Measurements from ENCODE around the gene TRAK1. TPM values are rescaled to one million over a fixed set of nuclear protein-coding genes. Genes with fewer than 3 reads are reported as not detected.

Gene TRAK1
- total RNA-seq, 2 donors from 2014 or later = 17.4 to 23.8 TPM

DNA sequence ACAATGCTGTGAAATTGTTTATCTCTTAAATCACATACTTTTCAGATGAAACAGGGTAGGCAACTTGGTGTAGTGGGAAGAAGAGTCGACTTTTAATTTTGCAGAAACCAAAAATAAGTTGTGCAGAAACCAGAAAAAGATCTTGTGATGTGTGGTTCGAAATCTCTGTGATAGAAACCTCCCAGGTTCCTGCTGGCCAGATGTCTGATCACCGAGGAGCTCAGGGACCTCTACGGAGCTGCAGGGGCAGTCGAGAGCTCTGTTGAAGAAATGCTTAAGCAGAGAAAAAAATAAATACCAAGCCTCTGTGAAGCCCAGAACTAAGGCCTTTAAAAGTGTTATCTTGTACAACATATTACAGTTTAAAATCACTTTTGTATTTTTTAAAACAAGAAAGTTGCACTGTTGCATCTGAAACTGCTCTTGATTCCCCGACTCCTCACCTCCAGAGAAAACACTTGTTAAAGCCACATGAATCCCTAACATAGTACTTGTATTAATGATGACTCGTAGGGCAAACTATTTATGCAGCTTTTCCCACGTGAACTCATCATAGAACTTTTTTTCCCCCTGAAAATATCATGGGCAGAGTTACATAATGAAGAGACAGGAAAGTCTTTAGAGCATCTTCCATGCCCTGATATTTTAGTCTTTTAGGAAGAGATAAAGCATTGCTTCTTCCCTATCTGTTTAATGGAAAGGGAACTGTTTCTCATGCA lies 123.6 kb downstream of the TRAK1 start:
- Mint-ChIP-seq H3K36me3 (ENCODE audit: low read depth) (peaks cover 49% of the 10 kb centered on the region), H3K4me1 (peaks cover 7% of the 10 kb centered on the region), H3K27me3 (no peaks in the 10 kb centered on the region), H3K4me3 (no peak overlapping the region), H3K9me3 (no peaks in the 10 kb centered on the region), H3K27ac (peak overlapping the region; percentile 47)
- ATAC-seq (replicated peaks) = no peak

DNA sequence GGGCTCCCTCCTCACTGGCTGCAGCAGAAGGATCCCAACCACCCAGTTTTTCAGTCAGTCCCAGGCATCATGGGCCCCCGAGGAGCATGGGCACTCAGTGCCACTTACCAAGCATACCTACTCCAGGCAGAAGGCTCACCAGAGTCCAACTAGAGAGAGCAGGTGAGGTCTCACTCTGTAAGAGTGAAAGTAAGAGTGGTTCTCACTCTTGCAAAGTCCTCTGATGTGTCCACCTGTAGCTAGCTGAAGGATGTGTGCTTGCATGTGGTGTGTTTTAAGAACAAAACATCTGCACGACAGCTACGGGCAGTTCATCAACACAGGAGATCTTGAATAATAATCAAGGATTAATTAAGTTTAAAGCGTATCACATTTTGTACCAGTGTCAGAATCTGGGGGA lies 125.1 kb downstream of the TRAK1 start:
- H3K27ac Mint-ChIP-seq = no peak overlapping the region
- H3K4me1 Mint-ChIP-seq = peaks cover 7% of the 10 kb centered on the region
- no peaks in the 10 kb centered on the region for H3K27me3 Mint-ChIP-seq
- no peak overlapping the region for H3K4me3 Mint-ChIP-seq
- no peaks in the 10 kb centered on the region for H3K9me3 Mint-ChIP-seq
- no peak for ATAC-seq (replicated peaks)
- H3K36me3 Mint-ChIP-seq (ENCODE audit: low read depth) = peaks cover 49% of the 10 kb centered on the region

DNA sequence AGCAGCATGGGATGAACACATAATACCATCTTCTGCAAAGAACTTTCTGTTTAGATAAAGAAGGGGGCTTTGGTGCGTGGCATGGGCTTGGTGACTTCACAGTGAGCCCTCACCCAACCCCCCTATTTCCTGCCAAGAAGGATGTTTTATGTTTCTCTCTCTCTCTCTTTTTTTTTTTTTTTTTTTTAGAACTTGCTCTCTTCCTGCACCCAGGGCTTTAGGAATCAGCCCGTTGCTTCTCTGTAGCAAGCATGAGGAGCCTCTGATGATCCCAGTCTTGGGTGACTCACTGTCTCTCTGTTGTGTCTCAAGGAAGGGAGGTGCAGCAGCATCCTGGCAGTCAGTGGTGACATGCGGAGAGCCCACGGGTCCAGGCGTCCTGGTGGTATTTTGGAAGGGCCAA lies 125.8 kb downstream of the TRAK1 start:
- Mint-ChIP-seq H3K27ac (peak overlapping the region; percentile 20), H3K4me3 (no peak overlapping the region), H3K36me3 (ENCODE audit: low read depth) (peaks cover 43% of the 10 kb centered on the region), H3K4me1 (peaks cover 7% of the 10 kb centered on the region), H3K9me3 (no peaks in the 10 kb centered on the region), H3K27me3 (no peaks in the 10 kb centered on the region)
- ATAC-seq (replicated peaks) = no peak

DNA sequence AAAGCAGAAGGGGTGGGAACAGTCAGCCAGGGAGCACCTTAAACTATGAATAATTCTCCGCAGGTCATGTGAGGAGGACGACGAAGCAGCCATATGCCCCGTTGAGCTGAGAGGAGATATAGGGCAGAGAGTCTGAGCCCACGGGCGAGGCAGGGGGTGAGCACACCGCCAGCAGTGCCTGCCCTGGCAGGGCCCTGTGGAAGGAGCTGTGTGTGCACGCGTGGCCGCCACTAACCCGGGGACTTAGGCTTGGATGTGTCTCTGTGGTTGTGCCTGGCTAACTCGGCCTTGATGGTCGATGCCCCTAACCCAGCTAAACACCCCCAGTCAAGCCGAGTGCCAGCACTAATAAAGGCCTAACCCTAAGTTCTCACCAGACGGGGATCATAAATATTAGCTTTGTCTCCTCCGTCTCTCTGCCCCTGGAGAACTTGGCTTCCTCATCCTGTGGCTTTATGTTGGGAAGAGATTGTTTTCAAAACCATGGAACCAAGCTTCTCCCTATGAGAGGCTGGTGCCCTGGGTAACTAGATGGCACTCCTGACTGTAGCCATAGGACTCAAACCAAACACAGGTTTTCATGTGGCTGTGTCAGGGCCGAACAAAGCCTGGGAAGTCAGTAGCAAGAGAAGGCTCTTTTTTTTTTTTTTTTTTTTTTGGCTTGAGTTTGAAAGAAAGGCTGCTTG lies 129.4 kb downstream of the TRAK1 start:
- H3K4me3 Mint-ChIP-seq = no peak overlapping the region
- no peak overlapping the region for H3K27ac Mint-ChIP-seq
- no peaks in the 10 kb centered on the region for H3K9me3 Mint-ChIP-seq
- H3K27me3 Mint-ChIP-seq = no peaks in the 10 kb centered on the region
- peaks cover 7% of the 10 kb centered on the region for H3K4me1 Mint-ChIP-seq
- H3K36me3 Mint-ChIP-seq (ENCODE audit: low read depth) = peaks cover 47% of the 10 kb centered on the region
- ATAC-seq (replicated peaks) = no peak

DNA sequence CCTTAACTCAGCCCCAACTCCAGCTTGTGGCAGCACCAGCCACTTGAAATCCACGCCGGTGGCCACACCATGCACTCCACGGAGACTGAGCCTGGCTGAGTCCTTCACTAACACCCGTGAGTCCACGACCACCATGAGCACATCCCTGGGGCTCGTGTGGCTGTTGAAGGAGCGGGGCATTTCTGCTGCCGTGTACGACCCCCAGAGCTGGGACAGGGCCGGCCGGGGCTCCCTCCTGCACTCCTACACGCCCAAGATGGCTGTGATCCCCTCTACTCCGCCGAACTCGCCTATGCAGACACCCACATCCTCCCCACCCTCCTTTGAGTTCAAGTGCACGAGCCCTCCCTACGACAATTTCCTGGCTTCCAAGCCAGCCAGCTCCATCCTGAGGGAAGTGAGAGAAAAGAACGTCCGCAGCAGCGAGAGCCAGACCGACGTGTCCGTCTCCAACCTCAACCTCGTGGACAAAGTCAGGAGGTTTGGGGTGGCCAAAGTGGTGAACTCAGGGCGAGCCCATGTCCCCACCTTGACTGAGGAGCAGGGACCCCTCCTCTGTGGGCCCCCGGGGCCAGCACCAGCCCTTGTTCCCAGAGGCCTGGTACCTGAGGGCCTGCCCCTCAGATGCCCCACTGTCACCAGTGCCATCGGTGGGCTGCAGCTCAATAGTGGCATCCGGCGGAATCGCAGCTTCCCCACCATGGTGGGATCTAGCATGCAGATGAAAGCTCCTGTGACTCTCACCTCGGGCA lies 132.0 kb downstream of the TRAK1 start:
- no peak overlapping the region for H3K4me3 Mint-ChIP-seq

DNA sequence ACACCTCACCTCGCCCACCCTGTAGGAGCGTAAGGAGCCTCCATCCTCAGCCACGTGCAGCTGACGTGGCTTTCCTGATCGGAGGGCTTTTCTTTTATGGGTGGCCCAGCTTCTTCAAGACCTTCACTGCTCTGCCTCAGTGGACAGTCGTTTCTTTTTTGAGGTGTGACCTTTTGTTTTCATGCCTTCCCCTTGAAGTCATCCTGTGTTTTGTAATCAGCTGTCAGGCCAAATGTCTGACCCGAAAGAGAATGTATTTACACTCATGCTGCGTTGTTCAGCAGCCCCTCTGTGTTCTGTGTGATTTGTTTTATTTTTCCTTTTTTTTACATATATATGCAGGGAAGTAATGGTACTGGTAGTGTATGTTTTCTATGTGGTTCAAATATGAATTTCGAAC lies 133.0 kb downstream of the TRAK1 start:
- ATAC-seq (replicated peaks) = no peak
- no peaks in the 10 kb centered on the region for H3K27me3 Mint-ChIP-seq
- H3K36me3 Mint-ChIP-seq (ENCODE audit: low read depth) = peaks cover 49% of the 10 kb centered on the region

More for the DNA sequence above, 132.0 kb downstream of the TRAK1 start:
- peaks cover 49% of the 10 kb centered on the region for H3K36me3 Mint-ChIP-seq (ENCODE audit: low read depth)
- H3K27ac Mint-ChIP-seq = no peak overlapping the region
- peaks cover 6% of the 10 kb centered on the region for H3K4me1 Mint-ChIP-seq
- no peaks in the 10 kb centered on the region for H3K9me3 Mint-ChIP-seq
- no peak for ATAC-seq (replicated peaks)
- no peaks in the 10 kb centered on the region for H3K27me3 Mint-ChIP-seq

DNA sequence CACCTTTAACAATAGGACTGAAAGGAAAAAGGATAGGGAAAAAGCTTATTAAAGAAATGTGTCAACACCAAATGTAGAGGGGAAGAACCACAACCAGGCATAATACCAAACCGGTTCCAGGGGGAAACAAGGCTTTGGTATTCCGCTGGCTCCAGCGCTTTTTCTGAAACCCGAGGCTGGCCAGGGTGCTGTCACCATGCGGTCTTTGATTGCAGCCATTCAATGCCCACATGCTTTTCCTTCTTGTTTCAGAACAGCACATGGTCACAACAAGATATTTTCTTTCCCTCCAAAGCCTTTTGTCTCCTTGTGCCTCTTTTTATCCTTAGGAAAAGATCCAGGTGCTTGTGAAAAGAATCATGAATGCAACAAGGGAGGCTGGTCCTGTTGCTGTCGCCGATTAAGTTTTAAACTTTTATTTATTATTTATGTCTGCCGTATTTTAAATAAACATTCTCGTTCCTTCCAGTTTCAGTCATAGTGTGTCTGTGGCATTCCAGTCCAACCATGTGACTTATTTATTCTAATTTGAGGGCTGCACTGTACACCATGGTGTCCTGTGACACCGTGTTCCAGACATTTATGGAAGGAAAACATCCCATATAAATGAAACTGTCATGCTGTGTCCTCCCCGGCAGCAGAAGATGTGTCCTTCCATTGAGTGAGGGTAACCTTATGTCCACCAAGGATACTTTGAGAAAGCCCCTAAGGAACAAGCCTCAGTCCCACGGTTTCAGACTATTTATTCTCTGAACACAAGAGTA lies 133.7 kb downstream of the TRAK1 start:
- Mint-ChIP-seq H3K27ac (no peak overlapping the region), H3K27me3 (no peaks in the 10 kb centered on the region), H3K9me3 (no peaks in the 10 kb centered on the region), H3K4me3 (no peak overlapping the region), H3K4me1 (peaks cover 6% of the 10 kb centered on the region), H3K36me3 (ENCODE audit: low read depth) (peaks cover 46% of the 10 kb centered on the region)
- no peak for ATAC-seq (replicated peaks)

More for the DNA sequence above, 133.0 kb downstream of the TRAK1 start:
- Mint-ChIP-seq H3K27ac (no peak overlapping the region), H3K4me1 (peaks cover 6% of the 10 kb centered on the region), H3K4me3 (no peak overlapping the region), H3K9me3 (no peaks in the 10 kb centered on the region)

DNA sequence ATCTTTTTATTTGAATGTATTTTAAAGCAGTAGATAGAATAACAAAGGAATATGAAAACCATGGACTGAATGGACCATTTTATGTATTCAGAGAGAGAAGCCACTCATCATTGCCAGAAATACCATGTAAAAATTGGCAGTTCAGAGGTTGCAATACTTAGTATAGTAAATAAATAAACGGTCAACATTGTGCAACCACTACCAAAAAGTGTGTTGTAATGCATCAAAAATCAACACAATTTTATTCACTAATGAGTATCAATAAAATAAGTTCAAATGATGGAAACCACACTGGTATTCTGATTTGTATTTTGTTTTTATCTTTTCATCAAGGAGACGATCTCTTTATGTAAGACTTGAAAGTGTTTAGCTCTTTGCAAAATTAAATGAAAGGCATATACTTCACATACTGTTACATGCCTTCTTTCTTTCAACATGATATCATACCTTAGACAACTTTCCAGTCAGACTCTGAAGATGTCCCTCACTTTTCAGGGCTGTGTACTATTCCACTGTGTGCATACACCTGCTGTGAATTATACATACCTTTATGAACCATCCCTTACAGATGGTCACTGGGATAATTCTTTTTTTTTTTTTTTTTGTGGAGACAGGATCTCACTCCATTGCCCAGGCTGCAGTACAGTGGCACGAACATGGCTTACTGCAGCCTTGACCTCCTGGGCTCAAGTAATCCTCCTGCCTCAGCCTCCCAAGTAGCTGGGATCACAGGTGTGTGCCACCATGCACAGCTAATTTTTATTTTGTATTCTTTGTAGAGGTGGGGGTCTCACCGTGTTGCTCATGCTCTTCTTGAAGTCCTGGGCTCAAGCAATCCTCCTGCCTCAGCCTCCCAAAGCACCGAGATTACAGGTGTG lies 134.6 kb downstream of the TRAK1 start:
- H3K4me3 Mint-ChIP-seq = no peak overlapping the region
- H3K9me3 Mint-ChIP-seq = no peaks in the 10 kb centered on the region

DNA sequence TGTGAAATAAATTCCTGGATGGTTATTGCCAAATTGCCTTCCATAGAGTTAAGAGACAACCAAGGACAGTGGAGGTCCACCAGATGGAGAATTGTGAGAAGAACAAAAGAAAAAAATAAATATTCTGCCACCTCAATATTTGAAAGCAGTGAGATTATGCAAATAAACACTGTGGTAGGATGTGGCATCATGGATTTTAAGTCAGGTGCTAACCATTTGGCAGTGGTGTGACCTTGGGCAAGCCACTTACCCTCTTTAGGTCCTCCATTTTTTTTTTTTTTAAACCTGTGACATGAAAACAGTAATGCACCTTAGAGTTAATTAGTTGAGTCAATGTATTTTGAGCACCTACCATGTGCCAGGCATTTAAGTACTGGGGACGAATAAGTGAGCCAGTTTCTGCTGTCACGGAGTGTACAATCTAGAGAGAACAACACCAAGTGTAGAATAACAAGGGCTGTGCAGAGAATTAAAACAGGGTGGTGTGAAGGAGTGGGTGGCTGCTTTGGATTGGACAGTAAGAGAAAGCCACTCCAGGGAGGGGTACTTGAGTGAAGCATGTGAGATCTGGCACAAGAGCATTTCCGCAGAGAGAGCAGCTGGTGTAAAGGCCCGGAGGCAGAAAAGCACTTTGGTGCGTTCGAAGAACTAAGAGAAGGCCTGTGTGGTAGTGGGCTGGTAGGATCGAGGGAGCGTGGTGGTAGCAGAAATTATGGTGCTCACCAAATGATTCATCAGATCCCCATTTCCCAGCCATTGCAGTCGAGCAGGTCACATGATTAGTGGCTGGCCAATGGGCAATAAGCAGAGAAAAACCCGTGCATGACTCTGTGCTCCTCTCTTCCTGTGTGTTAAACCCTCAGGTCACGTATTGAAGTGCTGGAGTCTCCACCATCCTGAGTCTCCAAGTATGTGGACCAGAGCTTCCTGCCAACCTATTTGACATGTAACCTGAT lies 135.6 kb downstream of the TRAK1 start:
- no peak overlapping the region for H3K4me3 Mint-ChIP-seq
- H3K4me1 Mint-ChIP-seq = peaks cover 6% of the 10 kb centered on the region

More for the DNA sequence above, 134.6 kb downstream of the TRAK1 start:
- no peak overlapping the region for H3K27ac Mint-ChIP-seq
- peaks cover 6% of the 10 kb centered on the region for H3K4me1 Mint-ChIP-seq
- H3K36me3 Mint-ChIP-seq (ENCODE audit: low read depth) = peaks cover 38% of the 10 kb centered on the region
- no peaks in the 10 kb centered on the region for H3K27me3 Mint-ChIP-seq
- ATAC-seq (replicated peaks) = no peak

DNA sequence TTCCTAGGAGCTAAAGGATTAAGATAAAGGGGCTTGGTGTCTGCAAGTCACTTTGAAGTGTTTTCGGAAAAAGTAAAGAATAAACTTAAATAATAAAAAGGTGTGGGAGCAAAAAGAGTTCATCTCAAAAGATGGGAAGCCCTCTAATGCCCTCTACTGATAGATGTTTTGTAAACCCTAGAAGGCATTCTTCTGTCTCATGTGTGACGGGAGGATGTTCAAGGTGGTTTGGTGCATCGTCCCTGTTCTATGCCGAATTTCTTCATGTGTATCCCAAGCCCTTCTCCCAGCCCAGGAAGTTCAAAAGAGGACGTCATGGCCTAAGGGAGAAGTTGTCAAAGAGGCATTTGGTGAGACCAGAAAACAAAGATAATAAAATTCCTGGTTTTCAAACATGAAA lies 137.6 kb downstream of the TRAK1 start:
- Mint-ChIP-seq H3K27me3 (no peaks in the 10 kb centered on the region), H3K36me3 (ENCODE audit: low read depth) (peaks cover 20% of the 10 kb centered on the region), H3K4me3 (no peak overlapping the region), H3K9me3 (no peaks in the 10 kb centered on the region), H3K27ac (no peak overlapping the region), H3K4me1 (peaks cover 6% of the 10 kb centered on the region)
- no peak for ATAC-seq (replicated peaks)

More for the DNA sequence above, 135.6 kb downstream of the TRAK1 start:
- H3K27me3 Mint-ChIP-seq = no peaks in the 10 kb centered on the region
- H3K27ac Mint-ChIP-seq = peak overlapping the region; percentile 5
- peaks cover 32% of the 10 kb centered on the region for H3K36me3 Mint-ChIP-seq (ENCODE audit: low read depth)
- H3K9me3 Mint-ChIP-seq = no peaks in the 10 kb centered on the region
- peak; percentile 66 for ATAC-seq (replicated peaks)

DNA sequence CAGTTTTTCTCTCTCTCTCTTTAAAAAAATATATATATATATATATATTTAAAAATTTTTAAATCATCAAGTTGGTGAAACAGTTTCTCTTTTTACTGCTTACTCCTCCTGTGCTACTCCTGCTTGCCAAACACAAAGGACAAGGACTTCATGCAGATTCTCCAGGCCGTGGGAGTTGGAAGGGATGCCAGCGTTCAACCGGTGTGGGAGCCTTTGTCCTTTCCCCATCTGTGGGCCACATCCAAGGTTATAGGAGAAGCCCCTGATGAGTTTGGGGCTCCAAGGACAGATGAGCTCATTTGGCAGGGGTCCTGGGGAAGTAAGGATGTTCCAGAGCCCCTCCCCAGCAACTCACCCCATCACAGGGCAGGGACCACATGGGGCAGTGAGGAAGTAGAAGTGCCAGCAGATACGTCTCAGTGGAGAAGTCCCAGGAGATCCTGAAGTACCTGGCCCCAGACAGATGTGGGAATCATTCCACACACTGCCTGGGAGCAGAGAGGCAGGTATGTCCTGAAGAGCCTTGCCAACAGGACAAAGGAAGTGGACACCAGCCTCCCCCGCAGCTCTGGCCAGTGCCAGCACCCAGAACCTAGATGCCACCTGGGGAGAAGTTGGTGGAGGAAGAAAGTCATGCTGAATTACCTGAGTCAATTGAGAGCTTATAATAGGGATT lies 138.2 kb downstream of the TRAK1 start:
- peaks cover 5% of the 10 kb centered on the region for H3K27me3 Mint-ChIP-seq
- ATAC-seq (replicated peaks) = no peak
- H3K36me3 Mint-ChIP-seq (ENCODE audit: low read depth) = peaks cover 13% of the 10 kb centered on the region
- no peak overlapping the region for H3K4me3 Mint-ChIP-seq
- H3K27ac Mint-ChIP-seq = no peak overlapping the region
- H3K9me3 Mint-ChIP-seq = no peaks in the 10 kb centered on the region
- H3K4me1 Mint-ChIP-seq = peaks cover 6% of the 10 kb centered on the region

DNA sequence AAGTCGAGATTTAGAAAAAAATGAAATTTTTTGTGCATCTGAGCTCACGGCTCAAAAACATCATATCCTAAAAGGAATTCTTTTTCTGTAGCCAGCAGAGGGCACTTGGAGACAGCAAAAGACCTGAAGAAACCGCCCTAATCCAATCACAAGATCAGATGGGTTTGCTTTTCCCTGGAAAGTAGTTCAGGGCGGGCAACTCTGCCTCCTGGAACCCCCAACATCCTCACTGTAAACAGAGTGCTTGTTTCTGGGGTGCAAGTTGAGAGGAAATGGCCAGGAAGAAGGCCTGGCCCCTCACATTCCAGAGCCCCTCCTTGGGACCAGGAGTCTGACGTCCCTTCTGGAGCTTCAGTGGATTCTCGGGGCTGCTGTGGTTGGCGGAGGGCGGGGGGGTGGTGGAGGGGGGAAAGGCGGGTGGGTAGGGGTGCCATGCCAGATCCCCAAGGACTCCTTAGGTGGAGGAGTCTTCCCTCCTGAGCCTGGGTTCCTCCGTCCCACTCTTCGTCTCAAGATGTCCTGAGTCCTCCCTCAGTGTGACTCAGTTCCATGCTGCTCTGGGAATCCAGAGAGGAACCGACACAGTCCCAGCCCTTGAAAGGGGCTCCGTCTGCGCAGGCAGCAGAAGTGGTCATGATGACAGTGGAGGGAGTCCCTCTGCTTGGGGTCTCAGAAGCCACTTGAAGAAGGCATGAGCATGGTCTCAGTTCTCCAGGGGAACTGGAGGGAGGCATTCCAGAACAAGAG lies 139.0 kb downstream of the TRAK1 start:
- no peak overlapping the region for H3K27ac Mint-ChIP-seq
- no peak overlapping the region for H3K4me3 Mint-ChIP-seq
- H3K4me1 Mint-ChIP-seq = peaks cover 6% of the 10 kb centered on the region
- no peak for ATAC-seq (replicated peaks)
- H3K9me3 Mint-ChIP-seq = no peaks in the 10 kb centered on the region
- H3K36me3 Mint-ChIP-seq (ENCODE audit: low read depth) = peaks cover 6% of the 10 kb centered on the region
- peaks cover 12% of the 10 kb centered on the region for H3K27me3 Mint-ChIP-seq
